Measurements from ENCODE around the gene BMPR1B. TPM values are rescaled to one million over a fixed set of nuclear protein-coding genes. Genes with fewer than 3 reads are reported as not detected.

BMPR1B gene
- total RNA-seq, 1 experiment from 2014 or later, result 0.35 TPM

- no peak for DNase-seq
- Histone ChIP-seq H3K79me1 (ENCODE audit: insufficient read depth, low read depth, low read length, poor library complexity, severe bottlenecking) (no peaks in the 10 kb centered on the region), H2BK20ac (ENCODE audit: low read depth, low read length, poor library complexity, severe bottlenecking) (no peak overlapping the region), H3K23ac (ENCODE audit: insufficient read length, low read depth, low read length) (no peak overlapping the region), H2AFZ (ENCODE audit: low read length) (no peak overlapping the region), H3T11ph (ENCODE audit: low read length) (no peak overlapping the region), H3K27me3 (ENCODE audit: insufficient read depth, low read length) (no peaks in the 10 kb centered on the region; the same call in 1 of the 2 replicates), H2AK5ac (ENCODE audit: insufficient read length, low read length) (no peak overlapping the region), H3K4me2 (ENCODE audit: insufficient read depth, insufficient read length, low read length) (no peak overlapping the region), H3K27ac (ENCODE audit: insufficient read length, low read depth, low read length) (no peak overlapping the region), H4K8ac (replicated peaks; ENCODE audit: insufficient read length, low read depth, low read length) (no peak overlapping the region), H4K91ac (ENCODE audit: insufficient read length, low read depth, low read length) (no peak overlapping the region), H3K23me2 (ENCODE audit: insufficient read length, low read depth, low read length, poor library complexity, severe bottlenecking) (peaks cover under 1% of the 10 kb centered on the region), H2BK120ac (ENCODE audit: low read depth, low read length, poor library complexity, severe bottlenecking) (no peak overlapping the region), H2BK5ac (ENCODE audit: insufficient read length, low read length) (no peak overlapping the region), H2BK15ac (ENCODE audit: low read depth, low read length) (no peak overlapping the region), H4K5ac (ENCODE audit: insufficient read length, low read depth, low read length) (no peak overlapping the region), H3K14ac (ENCODE audit: insufficient read depth, low read length) (no peak overlapping the region), H4K20me1 (ENCODE audit: control insufficient read depth, insufficient read depth, insufficient read length) (no peaks in the 10 kb centered on the region), H3K56ac (ENCODE audit: insufficient read length, low read depth, low read length) (no peak overlapping the region), H3K4ac (ENCODE audit: low read depth, low read length) (no peak overlapping the region), H2BK12ac (ENCODE audit: insufficient read length, low read depth, low read length) (no peak overlapping the region), H3K79me2 (ENCODE audit: insufficient read depth, low read length) (no peaks in the 10 kb centered on the region), H3K18ac (ENCODE audit: insufficient read length, low read depth, low read length) (no peak overlapping the region), H3K4me1 (ENCODE audit: insufficient read depth, low read length) (no peaks in the 10 kb centered on the region), H3K9me3 (ENCODE audit: control insufficient read depth, low read depth, low read length) (no peaks in the 10 kb centered on the region), H3K9ac (ENCODE audit: extremely low read depth, insufficient read length, low read length) (no peak overlapping the region)
- Mint-ChIP-seq H3K36me3 (ENCODE audit: insufficient read depth in 1 of 3, low read depth in 3 of 3) (no peaks in the 10 kb centered on the region), H3K9me3 (no peaks in the 10 kb centered on the region), H3K4me1 (peaks cover 3 to 4% of the 10 kb centered on the region in 2 experiments), H3K4me3 (no peak overlapping the region), H3K27me3 (ENCODE audit: low read depth) (peaks cover 23% of the 10 kb centered on the region), H3K27ac (no peak overlapping the region)
- no peak for TF ChIP-seq CTCF (conservative IDR thresholded peaks at IDR 0.05)
- no CpG with 5 or more reads among the region's 2 CpGs for WGBS (ENCODE audit: extremely low coverage, insufficient read length, low lambda C conversion rate)
These were observed 6.3 kb downstream of the BMPR1B start for GRCh38 chr4:94764069-94764468.

Measured in H9 (cell line).